IMR-90 (cell line): ENCODE data around the gene ANAPC1. TPM values are rescaled to one million over a fixed set of nuclear protein-coding genes. Genes with fewer than 3 reads are reported as not detected.
"Not testable (repeated sequence)": the region's sequence is repeated elsewhere in the genome, so short reads cannot be mapped to it uniquely, and the experiment has no call there.

Experiments
- ATAC-seq: fragments of 200-7000 bp; cut with Tn5 transposase; 2 replicates; pipeline ENCODE4 v1.9.1; 2020; ENCODE audit warnings: low read depth, mild to moderate bottlenecking, moderate library complexity
- BruUV-seq: library from RNA; stranded (reverse); fragments of 400-500 nt; replicated peaks from 2 replicates; lab custom pipeline; 2021; lab: Mats Ljungman, UMichigan
- CTCF ChIA-PET: fragments of 300-600 bp; formaldehyde crosslinking; extraction: SDS; loops from one replicate; lab custom pipeline; 2021; ENCODE audit warnings: antibody characterized with exemption; lab: Yijun Ruan, JAX
- POLR2A ChIA-PET: fragments of 300-600 bp; sonication (Branson Sonifier 250); formaldehyde crosslinking; loops from one replicate; lab custom pipeline; 2022; ENCODE audit warnings: antibody characterized with exemption; ENCODE audit not compliant: unreplicated experiment; lab: Charles Lee
- DNase-seq: peaks from one replicate; pipeline ENCODE4 v3.0.0; 2013
- H2AFZ ChIP-seq: replicated peaks from 2 replicates; pipeline ENCODE3; 2013; ENCODE audit warnings: low read length, mild to moderate bottlenecking; ENCODE audit not compliant: poor library complexity
- H2AK5ac ChIP-seq: 2 replicates; pipeline ENCODE4 v1.6.1; 2013; ENCODE audit warnings: low read depth, low read length, inconsistent platforms
- H2AK9ac ChIP-seq: replicated peaks from 2 replicates; pipeline ENCODE3; 2013; ENCODE audit warnings: mild to moderate bottlenecking, low read depth, low read length, moderate library complexity; ENCODE audit not compliant: poor library complexity
- H2BK120ac ChIP-seq: 2 replicates; pipeline ENCODE4 v1.6.1; 2013; ENCODE audit warnings: low read depth, low read length, inconsistent platforms
- H2BK15ac ChIP-seq: 3 replicates; pipeline ENCODE4 v1.6.1; 2013; ENCODE audit warnings: low read depth, low read length, inconsistent platforms
- H2BK20ac ChIP-seq: 2 replicates; pipeline ENCODE4 v1.6.1; 2013; ENCODE audit warnings: low read depth, mild to moderate bottlenecking, inconsistent platforms, low read length, moderate library complexity
- H2BK5ac ChIP-seq: 2 replicates; pipeline ENCODE4 v1.6.1; 2013; ENCODE audit warnings: mild to moderate bottlenecking, low read depth, low read length, inconsistent platforms; ENCODE audit not compliant: poor library complexity, severe bottlenecking
- H3K14ac ChIP-seq: replicated peaks from 2 replicates; pipeline ENCODE4 v1.6.1; 2013; ENCODE audit warnings: low read depth, low read length, inconsistent platforms
- H3K18ac ChIP-seq: 2 replicates; pipeline ENCODE4 v1.6.1; 2013; ENCODE audit warnings: low read depth, low read length, control low read depth
- H3K23ac ChIP-seq: 2 replicates; pipeline ENCODE4 v1.6.1; 2013; ENCODE audit warnings: low read depth, low read length, inconsistent platforms
- H3K27ac ChIP-seq: 2 replicates; pipeline ENCODE4 v1.5.1; 2013; ENCODE audit warnings: mild to moderate bottlenecking, control low read depth, low read length; ENCODE audit not compliant: insufficient read depth
- H3K27me3 ChIP-seq: 2 replicates; pipeline ENCODE4 v1.6.1; 2013; ENCODE audit warnings: low read length; ENCODE audit not compliant: control insufficient read depth, insufficient read depth
- H3K36me3 ChIP-seq: 2 replicates; pipeline ENCODE4 v1.6.1; 2013; ENCODE audit warnings: low read length, mixed read lengths; ENCODE audit not compliant: control insufficient read depth, insufficient read depth
- H3K4ac ChIP-seq: 2 replicates; pipeline ENCODE4 v1.6.1; 2013; ENCODE audit warnings: low read depth, low read length, inconsistent platforms
- H3K4me1 ChIP-seq: 2 replicates; pipeline ENCODE4 v1.6.1; 2013; ENCODE audit warnings: low read length, mixed read lengths; ENCODE audit not compliant: control insufficient read depth, insufficient read depth
- H3K4me2 ChIP-seq: 2 replicates; pipeline ENCODE4 v1.6.1; 2013; ENCODE audit warnings: low read depth, mild to moderate bottlenecking, control low read depth, low read length, moderate library complexity
- H3K4me3 ChIP-seq: 2 replicates; pipeline ENCODE4 v1.5.1; 2013; ENCODE audit warnings: low read depth, mild to moderate bottlenecking, control low read depth, low read length, moderate library complexity; ENCODE audit not compliant: insufficient read depth
- H3K56ac ChIP-seq: 2 replicates; pipeline ENCODE4 v1.6.1; 2013; ENCODE audit warnings: low read length, inconsistent platforms; ENCODE audit not compliant: insufficient read depth; ENCODE audit errors: extremely low read depth
- H3K79me1 ChIP-seq, 2 experiments: 2 replicates each; pipeline ENCODE4 v1.6.1; 2013; ENCODE audit warnings: low read length in 2 of 2, inconsistent platforms in 1 of 2, low read depth in 1 of 2
- H3K9ac ChIP-seq: 2 replicates; pipeline ENCODE4 v1.6.1; 2013; ENCODE audit warnings: low read depth, low read length, control low read depth
- H3K9me1 ChIP-seq: 2 replicates; pipeline ENCODE4 v1.6.1; 2013; ENCODE audit warnings: low read length, inconsistent platforms; ENCODE audit not compliant: insufficient read depth
- H3K9me3 ChIP-seq: 2 replicates; pipeline ENCODE4 v1.6.1; 2013; ENCODE audit warnings: low read length; ENCODE audit not compliant: control insufficient read depth, insufficient read depth
- H4K20me1 ChIP-seq: 2 replicates; pipeline ENCODE4 v1.6.1; 2013; ENCODE audit warnings: low read length, inconsistent platforms; ENCODE audit not compliant: insufficient read depth
- H4K5ac ChIP-seq: 2 replicates; pipeline ENCODE4 v1.6.1; 2013; ENCODE audit warnings: mild to moderate bottlenecking, low read depth, low read length, control low read depth
- H4K8ac ChIP-seq, 2 experiments: 2 replicates each; pipeline ENCODE4 v1.6.1; 2013; ENCODE audit warnings: low read depth in 2 of 2, low read length in 2 of 2, control low read depth in 1 of 2, inconsistent platforms in 1 of 2
- H4K91ac ChIP-seq: 2 replicates; pipeline ENCODE4 v1.6.1; 2013; ENCODE audit warnings: low read depth, low read length, inconsistent platforms; ENCODE audit not compliant: insufficient read depth
- WGBS, 2 experiments: methylation state at CpG; one replicate each; pipeline versions ENCODE4 v1.1.5 to v1.1.7; 2013; ENCODE audit warnings: missing lambda C conversion rate in 2 of 2; ENCODE audit not compliant: insufficient read length in 1 of 2; ENCODE audit errors: extremely low coverage in 2 of 2; 5-methylcytosine and 5-hydroxymethylcytosine counted together
- dilution Hi-C: fragments of 300-500 bp; cut with HindIII; formaldehyde crosslinking; loops from one replicate; pipeline ENCODE4 v1.14.3; 2018; ENCODE audit warnings: low sequenced_read_pairs; ENCODE audit not compliant: unreplicated experiment
- in situ Hi-C: fragments of 300-500 bp; cut with MboI; formaldehyde crosslinking; loops from 3 replicates; pipeline ENCODE4 v1.14.3; 2019; ENCODE audit warnings: low sequenced_read_pairs, inconsistent platforms, mixed read lengths
- intact Hi-C: fragments of 100-400 bp; cut with micrococcal nuclease; formaldehyde crosslinking; loops from 2 replicates; pipeline ENCODE4 v1.10.0; 2022
- polyA plus RNA-seq, 3 experiments: library from polyadenylated mRNA; depleted of rRNA; stranded (reverse); fragments of >200 nt; gene quantifications; 2 replicates each; pipeline ENCODE4 v1.2.3, GENCODE V29; 2012; ENCODE audit warnings: low replicate concordance in 1 of 3
- total RNA-seq: library from RNA; depleted of rRNA; stranded (reverse); fragments of >200 nt; gene quantifications from 2 replicates; pipeline ENCODE4 v1.2.3, GENCODE V29; 2012

The ANAPC1 gene
- total and polyA plus RNA-seq, 2 of the 4 experiments (the other 2 are of a cell fraction), result 14.6 to 50.7 TPM

GRCh38 chr2:111781443-111782094 lies 102.4 kb downstream of the ANAPC1 start:
- H2BK120ac ChIP-seq, H2AFZ ChIP-seq, POLR2A ChIA-PET, H4K20me1 ChIP-seq, H2BK5ac ChIP-seq, in situ Hi-C loops, ATAC-seq, H2BK15ac ChIP-seq, H3K79me1 ChIP-seq, H3K9me3 ChIP-seq, H3K4me1 ChIP-seq, DNase-seq, H3K27me3 ChIP-seq, BruUV-seq, CTCF ChIA-PET, H3K9ac ChIP-seq, H4K5ac ChIP-seq, H3K18ac ChIP-seq, H3K14ac ChIP-seq, H2AK5ac ChIP-seq, H3K4me3 ChIP-seq, H3K4me2 ChIP-seq, dilution Hi-C loops, H3K36me3 ChIP-seq, H3K9me1 ChIP-seq, H3K23ac ChIP-seq, H4K91ac ChIP-seq, intact Hi-C loops, H3K56ac ChIP-seq, H3K27ac ChIP-seq, H2BK20ac ChIP-seq, H3K4ac ChIP-seq, H2AK9ac ChIP-seq, H4K8ac ChIP-seq: not testable (repeated sequence)
- no CpG with 5 or more reads among the region's 9 CpGs for WGBS, 2 experiments

GRCh38 chr2:111777155-111777554 lies 106.8 kb downstream of the ANAPC1 start:
- H2BK5ac ChIP-seq, H2AFZ ChIP-seq, H4K8ac ChIP-seq, H3K27me3 ChIP-seq, H3K9me3 ChIP-seq, ATAC-seq, H4K91ac ChIP-seq, H3K23ac ChIP-seq, H2AK5ac ChIP-seq, H3K4me2 ChIP-seq, intact Hi-C loops, H3K56ac ChIP-seq, H2BK20ac ChIP-seq, H3K79me1 ChIP-seq, H3K9ac ChIP-seq, H2BK15ac ChIP-seq, H2AK9ac ChIP-seq, BruUV-seq, POLR2A ChIA-PET, H3K36me3 ChIP-seq, H3K4ac ChIP-seq, H3K9me1 ChIP-seq, DNase-seq, dilution Hi-C loops, H3K27ac ChIP-seq, H4K5ac ChIP-seq, CTCF ChIA-PET, in situ Hi-C loops, H4K20me1 ChIP-seq, H3K18ac ChIP-seq, H3K4me3 ChIP-seq, H3K14ac ChIP-seq, H2BK120ac ChIP-seq, H3K4me1 ChIP-seq: not testable (repeated sequence)
- no CpG with 5 or more reads among the region's 4 CpGs for WGBS, 2 experiments
